Measurements from ENCODE around the gene HMGCL. TPM values are rescaled to one million over a fixed set of nuclear protein-coding genes. Genes with fewer than 3 reads are reported as not detected.
"Not testable (repeated sequence)": the region's sequence is repeated elsewhere in the genome, so short reads cannot be mapped to it uniquely, and the experiment has no call there.

Gene HMGCL
- 57.6 TPM for total RNA-seq

GRCh38 chr1:23825076-23825761 lies at the start of gene HMGCL:
HMGCL (minus strand) TSS chr1:23825429; CDS start chr1:23825415, 14 bp downstream.
- DNase-seq (ENCODE audit: low spot score): peak; percentile 92

DNA sequence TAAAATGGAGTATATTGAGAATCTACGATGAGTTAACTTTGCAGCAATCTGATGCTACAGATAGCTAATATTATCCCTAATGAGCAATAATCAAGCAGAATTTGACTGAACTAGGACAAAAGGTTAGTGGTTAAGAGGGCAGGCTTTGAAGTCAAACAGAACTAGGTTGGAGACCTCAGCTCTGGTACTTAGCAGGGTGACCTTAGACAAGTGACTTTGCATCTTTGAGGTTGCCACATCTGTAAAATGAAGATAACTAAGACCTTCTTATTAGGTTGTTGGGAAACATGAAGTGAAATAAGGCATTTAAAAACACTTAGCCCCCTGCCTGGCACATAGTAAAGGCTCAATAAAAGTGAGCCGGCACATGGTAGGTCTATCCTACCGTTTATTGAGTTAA lies 47.2 kb upstream of the HMGCL start:
- DNase-seq (ENCODE audit: low spot score): no peak

GRCh38 chr1:23869051-23869450 lies 43.8 kb upstream of the HMGCL start:
- DNase-seq (ENCODE audit: low spot score): no peak

GRCh38 chr1:23868557-23869016 lies 43.4 kb upstream of the HMGCL start:
- DNase-seq (ENCODE audit: low spot score): peak; percentile 11

DNA sequence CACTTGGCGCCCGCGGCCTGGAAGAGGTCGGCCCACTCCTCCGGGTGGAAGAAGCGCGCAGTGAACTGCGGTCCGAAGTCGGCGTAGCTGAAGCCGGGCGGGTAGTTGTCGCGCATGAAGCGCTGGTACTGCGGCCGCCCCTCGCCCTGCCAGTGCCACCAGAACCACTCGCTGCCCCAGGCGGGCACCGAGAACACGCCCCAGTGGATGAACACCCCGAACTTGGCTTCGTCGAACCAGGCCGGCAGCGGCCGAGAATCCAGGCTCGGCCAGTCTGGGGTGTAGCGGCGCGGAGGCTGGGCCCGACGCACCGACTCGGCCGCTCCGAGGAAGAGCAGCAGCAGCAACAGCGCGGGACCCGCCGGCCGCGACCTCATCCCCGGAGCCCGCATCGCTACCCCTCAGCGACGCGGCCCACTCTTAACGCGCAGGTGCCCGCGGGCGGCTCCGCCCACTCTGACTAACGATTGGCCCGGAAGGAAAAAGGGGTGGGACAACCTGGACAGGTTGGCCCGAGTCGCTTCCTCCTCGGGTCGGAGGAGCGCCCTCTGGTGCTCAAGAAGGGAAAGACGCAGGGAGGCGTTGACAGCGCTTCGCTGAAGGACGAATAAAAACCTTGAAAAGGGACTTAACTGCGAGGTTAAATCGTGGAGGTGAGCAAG lies 42.8 kb upstream of the HMGCL start, which contains the start of gene FUCA1:
FUCA1 (minus strand) TSS at position 396 of the 662 bp plus-strand sequence; CDS start at position 392, 4 bp downstream.
- peak; percentile 95 for DNase-seq (ENCODE audit: low spot score)

DNA sequence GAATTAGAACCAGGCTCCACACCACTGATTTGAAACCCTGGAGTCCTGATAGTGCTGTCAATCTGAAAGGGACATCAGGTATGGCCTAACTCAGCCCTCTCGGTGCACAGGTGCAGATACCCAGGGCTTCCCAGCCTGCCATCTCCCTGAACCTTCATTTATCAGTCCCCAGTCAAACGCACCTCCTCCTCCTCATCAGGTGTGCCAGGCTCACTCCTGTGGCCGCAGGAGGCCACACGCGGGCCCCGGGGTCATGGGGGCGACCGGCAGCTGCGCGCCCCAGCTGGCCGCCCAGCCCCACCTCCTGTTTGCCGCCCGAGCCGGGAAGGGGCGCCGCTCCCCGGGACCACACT lies 42.3 kb upstream of the HMGCL start:
- no peak for DNase-seq (ENCODE audit: low spot score)

- peak; percentile 39 for DNase-seq (ENCODE audit: low spot score)
Observed at GRCh38 chr1:23865543-23865930, 40.3 kb upstream of the HMGCL start.

DNA sequence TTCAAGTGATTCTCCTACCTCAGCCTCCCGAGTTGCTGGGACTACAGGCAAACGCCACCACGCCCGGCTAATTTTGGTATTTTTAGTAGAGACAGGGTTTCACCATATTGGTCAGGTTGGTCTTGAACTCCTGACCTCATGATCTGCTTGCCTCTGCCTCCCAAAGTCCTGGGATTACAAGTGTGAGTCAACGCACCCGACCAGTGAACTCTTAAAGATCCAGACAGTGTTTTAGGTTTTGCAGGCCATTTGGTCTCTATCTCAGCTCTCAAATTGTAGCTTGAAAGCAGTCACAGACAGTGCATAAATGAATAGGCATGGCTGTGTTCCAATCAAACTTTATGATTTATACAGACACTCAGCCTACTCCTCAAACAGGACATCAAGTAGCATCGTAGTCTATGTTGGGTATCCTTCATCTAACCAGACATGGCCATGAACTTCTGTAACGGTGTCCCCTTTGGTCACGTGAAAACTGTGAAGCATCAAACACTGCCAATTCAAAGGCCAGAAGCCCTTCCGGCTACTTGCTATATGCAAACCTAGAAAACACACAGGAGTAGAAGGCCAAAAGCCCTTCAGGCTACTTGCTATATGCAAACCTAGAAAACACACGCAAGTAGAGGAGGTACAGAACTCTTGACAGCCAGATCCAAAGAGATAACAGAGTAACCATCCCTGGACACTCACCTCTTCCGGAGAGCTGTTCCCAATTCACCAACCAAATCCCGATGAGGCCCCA lies 39.7 kb upstream of the HMGCL start:
- DNase-seq (ENCODE audit: low spot score): no peak

DNA sequence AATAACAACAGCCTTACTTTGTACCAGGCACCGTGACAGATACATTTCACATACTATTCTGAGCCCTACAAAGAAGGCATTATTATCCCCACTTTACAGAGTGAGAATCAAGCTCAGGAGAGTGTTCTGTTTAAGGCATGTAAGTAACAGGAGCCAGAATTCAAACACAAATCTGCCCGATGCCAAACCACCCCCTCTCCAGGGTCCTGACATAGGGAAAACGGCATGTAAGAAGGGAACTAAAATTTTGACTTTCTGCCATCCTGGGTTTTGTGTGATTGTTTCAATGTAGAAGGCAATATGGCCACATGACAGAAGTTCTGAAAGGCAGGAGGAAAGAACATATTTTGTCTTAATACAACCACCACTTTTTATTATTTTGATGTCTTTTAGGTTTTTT lies 37.4 kb upstream of the HMGCL start:
- DNase-seq (ENCODE audit: low spot score): no peak

DNA sequence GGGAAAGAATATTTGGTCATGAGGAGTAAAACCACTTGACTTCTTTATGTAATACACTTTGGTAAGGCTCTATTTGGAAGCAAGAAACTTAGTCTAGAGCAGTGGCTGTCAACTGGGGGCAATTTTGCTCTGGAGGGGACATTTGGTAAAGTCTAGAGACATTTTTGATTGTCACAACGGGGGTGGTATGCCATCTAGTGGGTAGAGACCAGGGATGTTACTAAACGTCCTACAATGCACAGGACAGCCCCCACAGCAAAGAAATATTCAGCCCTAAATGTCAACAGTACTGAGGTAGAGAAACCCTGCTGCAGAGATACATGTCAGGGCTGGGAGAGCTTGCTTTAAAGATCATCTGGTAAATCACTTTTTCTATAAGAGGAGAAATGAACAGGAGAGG lies 29.3 kb upstream of the HMGCL start:
- no peak for DNase-seq (ENCODE audit: low spot score)

- not testable (repeated sequence) for DNase-seq (ENCODE audit: low spot score)
Observed at GRCh38 chr1:23853124-23853523, 27.9 kb upstream of the HMGCL start.

GRCh38 chr1:23851406-23851805 lies 26.2 kb upstream of the HMGCL start:
- not testable (repeated sequence) for DNase-seq (ENCODE audit: low spot score)

DNA sequence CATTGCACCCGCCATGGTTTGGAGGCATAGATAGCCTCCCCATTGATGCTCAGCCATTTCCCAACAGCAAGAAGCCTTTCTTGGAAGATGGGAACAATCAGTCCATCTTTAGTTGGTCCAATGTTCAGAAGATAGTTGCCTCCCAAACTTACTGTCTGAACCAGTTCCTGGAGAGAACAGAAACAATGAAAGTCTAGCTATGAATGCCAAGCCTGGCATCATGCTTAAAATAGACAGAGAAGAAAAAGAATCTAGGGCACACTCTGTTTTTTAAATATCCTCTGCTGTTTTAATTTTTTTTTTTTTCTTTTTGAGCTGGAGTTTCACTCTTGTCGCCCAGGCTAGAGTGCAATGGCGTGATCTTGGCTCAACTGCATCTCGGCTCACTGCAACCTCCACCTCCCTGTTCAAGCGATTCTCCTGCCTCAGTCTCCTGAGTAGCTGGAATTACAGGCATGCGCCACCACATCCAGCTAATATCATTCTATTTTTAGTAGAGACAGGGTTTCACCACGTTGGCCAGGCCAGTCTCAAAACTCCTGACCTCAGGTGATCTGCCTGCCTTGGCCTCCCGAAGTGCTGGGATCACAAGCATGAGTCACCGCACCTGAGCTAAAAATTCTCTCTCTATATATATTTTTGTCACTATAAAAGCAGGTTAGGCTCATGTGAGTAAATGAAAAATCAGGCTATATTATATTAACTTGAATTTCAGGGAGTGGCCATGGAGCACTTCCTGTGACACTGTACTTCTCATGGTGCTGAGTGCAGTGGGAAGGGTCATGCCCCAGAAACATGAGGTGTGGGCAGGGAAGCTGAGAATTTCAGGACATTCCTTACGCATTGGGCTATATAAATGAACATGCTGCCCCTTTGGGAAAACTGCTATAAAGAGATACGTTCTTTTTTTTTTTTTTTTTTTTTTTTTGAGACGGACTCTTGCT lies 23.7 kb upstream of the HMGCL start:
- no peak for DNase-seq (ENCODE audit: low spot score)

- DNase-seq (ENCODE audit: low spot score): not testable (repeated sequence)
Observed at GRCh38 chr1:23847482-23848095, 22.4 kb upstream of the HMGCL start.

GRCh38 chr1:23845163-23845562 lies 19.9 kb upstream of the HMGCL start:
- no peak for DNase-seq (ENCODE audit: low spot score)

- DNase-seq (ENCODE audit: low spot score): no peak
Observed at GRCh38 chr1:23843644-23844043, 18.4 kb upstream of the HMGCL start.

DNA sequence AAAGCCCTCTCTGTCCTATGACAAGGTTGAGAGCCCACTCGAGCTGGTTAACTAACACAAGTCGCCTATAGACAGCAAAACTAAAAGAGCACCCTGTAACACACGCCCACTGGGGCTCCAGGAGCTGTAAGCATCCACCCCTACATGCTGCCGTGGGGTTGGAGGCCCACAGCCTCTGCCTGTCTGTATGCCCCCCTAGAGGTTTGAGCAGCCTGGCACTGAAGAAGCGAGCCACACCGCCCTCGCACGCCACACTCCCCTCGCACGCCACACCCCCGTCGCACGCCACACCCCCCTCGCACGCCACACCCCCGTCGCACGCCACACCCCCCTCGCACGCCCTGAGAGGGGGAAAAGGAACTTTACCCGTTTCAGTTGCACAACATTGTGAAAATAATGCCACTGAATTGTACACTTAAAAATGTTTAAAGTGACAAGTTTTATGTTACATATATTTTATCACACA lies 13.2 kb upstream of the HMGCL start:
- DNase-seq (ENCODE audit: low spot score): peak; percentile 50

DNA sequence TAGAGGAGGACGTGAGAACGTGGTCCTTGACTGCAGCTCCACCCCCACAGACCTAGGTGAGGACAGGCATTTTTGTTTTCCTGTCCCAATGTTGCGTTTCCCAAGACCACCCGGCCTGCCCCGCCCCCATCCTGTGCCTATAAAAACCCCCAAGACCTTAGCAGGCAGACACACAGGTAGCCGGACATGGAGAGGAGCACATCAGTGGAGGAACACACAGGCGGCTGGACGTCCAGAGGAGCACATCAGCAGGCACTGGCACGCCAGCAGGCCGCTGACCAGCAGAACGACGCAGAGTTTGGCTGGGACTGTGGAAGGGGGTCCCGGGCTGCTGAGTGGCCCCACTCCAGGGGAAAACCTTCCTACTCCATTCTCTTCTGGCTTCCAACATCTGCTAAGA lies 12.7 kb upstream of the HMGCL start:
- no peak for DNase-seq (ENCODE audit: low spot score)

DNA sequence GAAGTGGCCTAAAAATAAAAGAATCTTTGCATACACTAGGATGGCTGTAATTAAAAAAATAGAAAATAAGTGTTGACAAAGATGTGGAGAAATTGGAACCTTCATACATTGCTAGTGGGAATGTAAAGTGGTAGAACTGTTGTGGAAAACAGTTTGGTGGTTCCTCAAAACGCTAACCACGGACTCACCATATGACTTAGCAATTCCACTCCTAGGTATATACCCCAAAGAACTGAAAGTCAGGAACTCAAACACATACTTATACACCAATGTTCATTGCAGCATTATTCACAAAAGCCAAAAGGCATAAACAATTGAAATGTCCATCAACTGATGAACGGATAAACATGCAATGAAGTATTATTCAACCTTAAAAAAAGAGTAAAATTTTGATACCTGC lies 10.8 kb upstream of the HMGCL start:
- no peak for DNase-seq (ENCODE audit: low spot score)

DNA sequence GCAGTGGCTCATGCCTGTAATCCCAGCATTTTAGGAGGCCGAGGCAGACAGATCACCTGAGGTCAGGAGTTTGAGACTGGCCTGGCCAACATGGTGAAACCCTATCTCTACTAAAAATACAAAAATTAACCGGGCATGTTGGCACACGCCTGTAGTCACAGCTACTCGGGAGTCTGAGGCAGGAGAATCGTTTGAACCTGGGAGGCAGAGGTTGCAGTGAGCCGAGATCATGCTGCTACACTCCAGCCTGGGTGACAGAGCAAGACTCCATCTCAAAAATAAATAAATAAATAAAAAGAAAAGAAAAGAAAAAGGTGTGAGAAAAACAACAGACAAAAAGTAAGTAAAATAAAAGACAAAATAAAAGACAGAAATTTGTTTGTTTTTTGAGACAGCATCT lies 8.9 kb upstream of the HMGCL start:
- DNase-seq (ENCODE audit: low spot score): not testable (repeated sequence)

DNA sequence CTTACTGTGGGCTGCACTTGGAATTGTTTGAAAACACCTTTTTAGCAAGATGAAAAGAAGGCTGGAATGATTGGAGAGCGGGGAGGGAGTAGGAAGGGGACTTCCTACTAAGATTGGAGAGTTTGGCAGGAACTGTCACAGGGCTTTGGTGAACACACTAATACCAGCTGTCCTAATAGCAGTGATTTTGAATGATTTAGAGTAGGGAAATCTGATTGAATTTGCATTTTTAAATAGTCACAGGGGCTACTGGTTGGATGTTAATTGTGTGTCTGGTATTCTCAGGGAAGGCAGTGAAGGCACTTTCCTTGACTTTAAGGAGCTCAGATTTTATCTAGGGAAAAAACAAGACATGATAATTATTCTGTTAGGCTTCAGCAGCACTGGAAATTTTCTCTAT lies 2.5 kb upstream of the HMGCL start:
- DNase-seq (ENCODE audit: low spot score): no peak
